Measurements from ENCODE around the gene MACC1.

DNA sequence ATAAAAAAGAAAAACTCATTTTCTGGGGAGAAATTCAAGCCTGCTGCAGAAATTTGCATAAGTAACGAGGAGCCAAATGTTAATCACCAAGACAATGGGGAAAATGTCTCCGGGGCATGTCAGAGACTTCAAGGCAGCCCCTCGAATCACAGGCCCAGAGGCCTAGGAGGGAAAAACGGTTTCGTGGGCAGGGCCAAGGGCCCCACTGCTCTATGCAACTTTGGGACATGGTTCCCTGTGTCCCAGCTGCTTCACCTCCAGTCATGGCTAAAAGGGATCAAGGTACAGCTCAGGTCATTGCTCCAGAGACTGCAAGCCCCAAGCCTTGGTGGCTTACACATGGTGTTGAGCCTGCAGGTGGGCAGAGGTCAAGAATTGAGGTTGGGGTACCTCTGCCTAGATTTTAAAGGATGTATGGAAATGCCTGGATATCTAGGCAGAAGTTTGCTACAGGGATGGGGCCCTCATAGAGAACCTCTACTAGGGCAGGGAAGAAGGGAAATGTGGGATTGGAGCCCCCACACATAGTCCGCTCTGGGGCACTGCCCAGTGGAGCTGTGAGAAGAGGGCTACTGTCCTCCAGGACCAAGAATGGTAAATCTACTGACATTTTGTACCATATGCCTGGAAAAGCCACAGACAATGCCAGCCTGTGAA, 8.4 kb downstream of the MACC1 start:
- TF ChIP-seq, protein P1, sequence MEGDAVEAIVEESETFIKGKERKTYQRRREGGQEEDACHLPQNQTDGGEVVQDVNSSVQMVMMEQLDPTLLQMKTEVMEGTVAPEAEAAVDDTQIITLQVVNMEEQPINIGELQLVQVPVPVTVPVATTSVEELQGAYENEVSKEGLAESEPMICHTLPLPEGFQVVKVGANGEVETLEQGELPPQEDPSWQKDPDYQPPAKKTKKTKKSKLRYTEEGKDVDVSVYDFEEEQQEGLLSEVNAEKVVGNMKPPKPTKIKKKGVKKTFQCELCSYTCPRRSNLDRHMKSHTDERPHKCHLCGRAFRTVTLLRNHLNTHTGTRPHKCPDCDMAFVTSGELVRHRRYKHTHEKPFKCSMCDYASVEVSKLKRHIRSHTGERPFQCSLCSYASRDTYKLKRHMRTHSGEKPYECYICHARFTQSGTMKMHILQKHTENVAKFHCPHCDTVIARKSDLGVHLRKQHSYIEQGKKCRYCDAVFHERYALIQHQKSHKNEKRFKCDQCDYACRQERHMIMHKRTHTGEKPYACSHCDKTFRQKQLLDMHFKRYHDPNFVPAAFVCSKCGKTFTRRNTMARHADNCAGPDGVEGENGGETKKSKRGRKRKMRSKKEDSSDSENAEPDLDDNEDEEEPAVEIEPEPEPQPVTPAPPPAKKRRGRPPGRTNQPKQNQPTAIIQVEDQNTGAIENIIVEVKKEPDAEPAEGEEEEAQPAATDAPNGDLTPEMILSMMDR (IDR thresholded peaks at IDR 0.05 in 2 of 3, conservative IDR thresholded peaks at IDR 0.05 in 1 of 3; ENCODE audit: control insufficient read depth in 2 of 3, extremely low read depth in 1 of 3, insufficient read depth in 1 of 3, low read depth in 3 of 3, low read length in 3 of 3), result no peak
- TF ChIP-seq SMC3 (IDR thresholded peaks at IDR 0.05; ENCODE audit: borderline replicate concordance, low read length), result no peak
- no peak for TF ChIP-seq ZNF217 (IDR thresholded peaks at IDR 0.05)
- TF ChIP-seq ZSCAN29 (IDR thresholded peaks at IDR 0.05), result no peak
- TF ChIP-seq EP300 (IDR thresholded peaks at IDR 0.05; ENCODE audit: borderline replicate concordance in 1 of 2, control insufficient read depth in 1 of 2, low read depth in 2 of 2, low read length in 2 of 2), result no peak
- TF ChIP-seq POLR2A (IDR thresholded peaks at IDR 0.05; ENCODE audit: low read depth, low read length), result no peak
- no peak for TF ChIP-seq NRF1 (conservative IDR thresholded peaks at IDR 0.05; ENCODE audit: low read depth, low read length)
- TF ChIP-seq EZH2 (IDR thresholded peaks at IDR 0.05; ENCODE audit: borderline replicate concordance, control insufficient read depth, low read depth, low read length), result no peak
- TF ChIP-seq TAF1 (IDR thresholded peaks at IDR 0.05; ENCODE audit: borderline replicate concordance, low read depth, low read length), result no peak
- no peak for TF ChIP-seq CHD1 (IDR thresholded peaks at IDR 0.05; ENCODE audit: low read depth, low read length)
- no peak for TF ChIP-seq HDAC2 (IDR thresholded peaks at IDR 0.05)

Measured in GM12878 (cell line).